Metanephros (tissue), 1 donor: Measurements from ENCODE around the gene NDE1. TPM values are rescaled to one million over a fixed set of nuclear protein-coding genes. Genes with fewer than 3 reads are reported as not detected.

Experiments
- total RNA-seq: library from RNA; depleted of rRNA; stranded (reverse); fragments of >200 nt; gene quantifications from one replicate; pipeline ENCODE4 v1.2.3, GENCODE V29; 2014

NDE1 gene
- total RNA-seq, result 27.0 TPM

GRCh38 chr16:15650019-15650697, at the start of gene NDE1:
Gene NDE1 (plus strand): TSS chr16:15650245. CDS start chr16:15664779, 14,534 bp downstream.

GRCh38 chr16:15643048-15643945, 6.7 kb upstream of the NDE1 start, which contains the start of gene MARF1:
Gene MARF1 (minus strand): TSS chr16:15643154. CDS start chr16:15639233, 3,921 bp downstream.

Other genes starting within 250 kb of the NDE1 start
- 27.4 TPM for gene BMERB1, start 215.7 kb upstream of the NDE1 start, total RNA-seq
- gene MARF1, start 7.1 kb upstream of the NDE1 start, total RNA-seq, result 36.1 TPM
- 11.3 TPM for gene MYH11, start 206.8 kb downstream of the NDE1 start, total RNA-seq
- 34.0 TPM for gene CEP20, start 238.4 kb downstream of the NDE1 start, total RNA-seq